GM23338 (cell line): ENCODE data around the gene BCR. TPM values are rescaled to one million over a fixed set of nuclear protein-coding genes. Genes with fewer than 3 reads are reported as not detected.

Source experiments
- ATAC-seq: fragments of 200-7000 bp; cut with Tn5 transposase; 3 replicates; pipeline ENCODE4 v1.9.1; 2020
- DNase-seq: peaks from one replicate; pipeline ENCODE4 v3.0.0-alpha.2; 2015; ENCODE audit warnings: low spot score
- H2AFZ ChIP-seq: fragments of 200-600 bp; sonication (generic); 2 replicates; pipeline ENCODE4 v1.8.0; 2016; ENCODE audit warnings: antibody characterized with exemption, mild to moderate bottlenecking, moderate library complexity
- H3F3A ChIP-seq: fragments of 200-600 bp; sonication (generic); replicated peaks from 2 replicates; pipeline ENCODE4 v1.8.0; 2017; ENCODE audit warnings: antibody characterized with exemption, mixed run types, low read depth
- H3K27ac ChIP-seq: fragments of 200-600 bp; sonication (generic); 2 replicates; pipeline ENCODE4 v1.6.1; 2016; ENCODE audit warnings: low read depth
- H3K27me3 ChIP-seq: fragments of 200-600 bp; sonication (generic); 2 replicates; pipeline ENCODE4 v1.8.0; 2016; ENCODE audit warnings: mild to moderate bottlenecking, mixed run types, moderate library complexity; ENCODE audit not compliant: insufficient read depth
- H3K36me3 ChIP-seq: fragments of 200-600 bp; sonication (generic); 2 replicates; pipeline ENCODE4 v1.8.0; 2016; ENCODE audit warnings: mild to moderate bottlenecking; ENCODE audit not compliant: insufficient read depth
- H3K4me1 ChIP-seq: fragments of 200-600 bp; sonication (generic); 2 replicates; pipeline ENCODE4 v1.8.0; 2016; ENCODE audit warnings: mild to moderate bottlenecking, moderate library complexity; ENCODE audit not compliant: insufficient read depth
- H3K4me2 ChIP-seq: fragments of 200-600 bp; sonication (generic); 2 replicates; pipeline ENCODE4 v1.7.1; 2017; ENCODE audit warnings: mixed run types
- H3K4me3 ChIP-seq: fragments of 200-600 bp; sonication (generic); 2 replicates; pipeline ENCODE4 v1.6.1; 2016; ENCODE audit warnings: mixed run types
- H3K79me2 ChIP-seq: fragments of 200-600 bp; sonication (generic); replicated peaks from 2 replicates; pipeline ENCODE4 v1.8.0; 2017; ENCODE audit warnings: mild to moderate bottlenecking; ENCODE audit not compliant: insufficient read depth
- H3K9me2 ChIP-seq: fragments of 200-600 bp; sonication (generic); 2 replicates; pipeline ENCODE4 v1.8.0; 2017; ENCODE audit not compliant: insufficient read depth
- H4K20me1 ChIP-seq: fragments of 200-600 bp; sonication (generic); replicated peaks from 2 replicates; pipeline ENCODE4 v1.8.0; 2017; ENCODE audit warnings: mild to moderate bottlenecking; ENCODE audit not compliant: insufficient read depth
- H3K27ac Mint-ChIP-seq: 2 replicates; pipeline ENCODE4 v1.8.0; 2020; ENCODE audit warnings: inconsistent platforms, mild to moderate bottlenecking, moderate library complexity, mixed read lengths
- H3K27me3 Mint-ChIP-seq: 3 replicates; pipeline ENCODE4 v1.8.0; 2022; ENCODE audit warnings: low read depth, mild to moderate bottlenecking, moderate library complexity, mixed read lengths, inconsistent platforms; ENCODE audit not compliant: insufficient read depth, poor library complexity
- H3K36me3 Mint-ChIP-seq: 3 replicates; pipeline ENCODE4 v1.8.0; 2021; ENCODE audit warnings: low read depth, mild to moderate bottlenecking, inconsistent platforms, moderate library complexity, mixed read lengths
- H3K4me1 Mint-ChIP-seq: 3 replicates; pipeline ENCODE4 v1.8.0; 2020; ENCODE audit warnings: mild to moderate bottlenecking, inconsistent platforms, mixed read lengths
- H3K4me3 Mint-ChIP-seq: 3 replicates; pipeline ENCODE4 v1.8.0; 2021; ENCODE audit warnings: moderate library complexity, mild to moderate bottlenecking, inconsistent platforms, mixed read lengths
- H3K9me3 Mint-ChIP-seq: 3 replicates; pipeline ENCODE4 v1.8.0; 2020; ENCODE audit warnings: moderate library complexity, mild to moderate bottlenecking, inconsistent platforms, mixed read lengths
- CREB1 ChIP-seq: fragments of 250-450 bp; sonication (Bioruptor Pico); IDR thresholded peaks from 2 replicates; pipeline ENCODE4 v1.5.0; 2020; ENCODE audit warnings: low read depth, mild to moderate bottlenecking, moderate library complexity
- EZH2 ChIP-seq: fragments of 200-600 bp; sonication (generic); IDR thresholded peaks from one replicate; pipeline ENCODE4 v1.8.0; 2017; ENCODE audit warnings: antibody characterized with exemption, mild to moderate bottlenecking, low read depth; ENCODE audit not compliant: unreplicated experiment
- EZH2phosphoT487 ChIP-seq: fragments of 200-600 bp; sonication (generic); IDR thresholded peaks from one replicate; pipeline ENCODE4 v1.8.1; 2018; ENCODE audit warnings: antibody characterized with exemption; ENCODE audit not compliant: unreplicated experiment
- JUNB ChIP-seq: IDR thresholded peaks from one replicate; pipeline ENCODE4 v1.6.1; 2016; ENCODE audit warnings: antibody characterized with exemption; ENCODE audit not compliant: unreplicated experiment
- NANOG ChIP-seq: IDR thresholded peaks from 2 replicates; pipeline ENCODE4 v1.6.1; 2016; ENCODE audit warnings: antibody characterized with exemption, borderline replicate concordance
- POLR2AphosphoS5 ChIP-seq: IDR thresholded peaks from 2 replicates; pipeline ENCODE4 v1.6.1; 2016; ENCODE audit warnings: antibody characterized with exemption, low read depth
- STAT1 ChIP-seq: IDR thresholded peaks from one replicate; pipeline ENCODE4 v1.6.1; 2016; ENCODE audit warnings: antibody characterized with exemption; ENCODE audit not compliant: unreplicated experiment
- ZNF114 ChIP-seq: fragments of 250-450 bp; sonication (Bioruptor Pico); IDR thresholded peaks from 2 replicates; pipeline ENCODE4 v1.5.0; 2020; ENCODE audit warnings: mild to moderate bottlenecking, moderate library complexity
- ZNF331 ChIP-seq: fragments of 250-450 bp; sonication (Bioruptor Pico); IDR thresholded peaks from 2 replicates; pipeline ENCODE4 v1.5.0; 2020; ENCODE audit warnings: low read depth, mild to moderate bottlenecking, moderate library complexity
- polyA plus RNA-seq: library from polyadenylated mRNA; unstranded; fragments of >200 nt; fragmentation: Nextera tagmentation; extraction: Ambion mirVana; gene quantifications from 2 replicates; pipeline ENCODE4 v1.2.1, GENCODE V29; 2016
- total RNA-seq: library from RNA; depleted of rRNA; stranded (reverse); fragments of >200 nt; shearing (Covaris generic); gene quantifications from 2 replicates; pipeline ENCODE4 v1.2.3, GENCODE V29; 2014
- TF ChIP-seq, protein P1 (sequence below): IDR thresholded peaks from one replicate; pipeline ENCODE4 v1.6.1; 2018; ENCODE audit warnings: antibody characterized with exemption; ENCODE audit not compliant: unreplicated experiment
- TF ChIP-seq, protein P2 (sequence below): IDR thresholded peaks from 2 replicates; pipeline ENCODE4 v1.6.1; 2016; ENCODE audit warnings: antibody characterized with exemption
- TF ChIP-seq, protein P3 (sequence below): fragments of 250-450 bp; sonication (Bioruptor Pico); IDR thresholded peaks from 2 replicates; pipeline ENCODE4 v1.5.0; 2020; ENCODE audit warnings: mild to moderate bottlenecking, moderate library complexity
- TF ChIP-seq, protein P4 (sequence below), 2 experiments: fragments of 200-600 bp in 1 of 2; sonication (generic) in 1 of 2; conservative IDR thresholded peaks; 2 replicates each; pipeline versions ENCODE4 v1.5.1 to v1.6.1; 2016 to 2017; ENCODE audit warnings: antibody characterized with exemption in 2 of 2, low read depth in 2 of 2, mild to moderate bottlenecking in 2 of 2, moderate library complexity in 1 of 2

The BCR gene
- total and polyA plus RNA-seq, 2 experiments from 2014 or later = 17.7 to 121 TPM

DNA sequence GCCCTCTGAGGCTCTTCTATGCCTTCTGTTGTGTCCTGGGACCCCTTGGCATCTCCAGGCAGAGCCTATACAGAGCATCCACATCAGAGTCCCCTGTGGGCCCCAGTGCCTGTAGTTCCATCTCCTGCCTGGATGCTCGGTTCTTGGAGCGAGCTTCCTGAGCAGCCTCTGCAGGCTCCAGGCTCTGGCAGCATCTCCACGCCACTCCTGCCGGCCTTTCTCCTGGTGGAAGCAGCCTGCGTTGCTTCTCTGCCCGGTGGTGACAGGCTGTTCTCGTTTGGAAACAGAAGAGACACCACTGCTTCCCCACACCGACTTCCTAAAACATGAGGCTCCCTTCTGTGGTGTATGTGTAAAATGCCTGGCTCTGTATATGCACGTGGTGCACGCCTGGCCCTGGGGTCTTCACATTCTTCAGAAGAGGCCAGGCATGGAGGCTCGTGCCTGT is 52.8 kb downstream of the BCR start:
- DNase-seq (peak; percentile 54), ATAC-seq (peak; percentile 9; the same call in 2 of the 3 replicates)
- H3K4me2 ChIP-seq = peak overlapping the region; percentile 45; the same call in 1 of the 2 replicates
- H3K4me3 ChIP-seq = no peak overlapping the region
- Mint-ChIP-seq H3K9me3 (peaks cover 25% of the 10 kb centered on the region), H3K4me3 (no peak overlapping the region), H3K4me1 (peaks cover 77% of the 10 kb centered on the region), H3K36me3 (peaks cover 39% of the 10 kb centered on the region), H3K27ac (no peak overlapping the region), H3K27me3 (peaks cover 15% of the 10 kb centered on the region)
- TF ChIP-seq, protein P1, sequence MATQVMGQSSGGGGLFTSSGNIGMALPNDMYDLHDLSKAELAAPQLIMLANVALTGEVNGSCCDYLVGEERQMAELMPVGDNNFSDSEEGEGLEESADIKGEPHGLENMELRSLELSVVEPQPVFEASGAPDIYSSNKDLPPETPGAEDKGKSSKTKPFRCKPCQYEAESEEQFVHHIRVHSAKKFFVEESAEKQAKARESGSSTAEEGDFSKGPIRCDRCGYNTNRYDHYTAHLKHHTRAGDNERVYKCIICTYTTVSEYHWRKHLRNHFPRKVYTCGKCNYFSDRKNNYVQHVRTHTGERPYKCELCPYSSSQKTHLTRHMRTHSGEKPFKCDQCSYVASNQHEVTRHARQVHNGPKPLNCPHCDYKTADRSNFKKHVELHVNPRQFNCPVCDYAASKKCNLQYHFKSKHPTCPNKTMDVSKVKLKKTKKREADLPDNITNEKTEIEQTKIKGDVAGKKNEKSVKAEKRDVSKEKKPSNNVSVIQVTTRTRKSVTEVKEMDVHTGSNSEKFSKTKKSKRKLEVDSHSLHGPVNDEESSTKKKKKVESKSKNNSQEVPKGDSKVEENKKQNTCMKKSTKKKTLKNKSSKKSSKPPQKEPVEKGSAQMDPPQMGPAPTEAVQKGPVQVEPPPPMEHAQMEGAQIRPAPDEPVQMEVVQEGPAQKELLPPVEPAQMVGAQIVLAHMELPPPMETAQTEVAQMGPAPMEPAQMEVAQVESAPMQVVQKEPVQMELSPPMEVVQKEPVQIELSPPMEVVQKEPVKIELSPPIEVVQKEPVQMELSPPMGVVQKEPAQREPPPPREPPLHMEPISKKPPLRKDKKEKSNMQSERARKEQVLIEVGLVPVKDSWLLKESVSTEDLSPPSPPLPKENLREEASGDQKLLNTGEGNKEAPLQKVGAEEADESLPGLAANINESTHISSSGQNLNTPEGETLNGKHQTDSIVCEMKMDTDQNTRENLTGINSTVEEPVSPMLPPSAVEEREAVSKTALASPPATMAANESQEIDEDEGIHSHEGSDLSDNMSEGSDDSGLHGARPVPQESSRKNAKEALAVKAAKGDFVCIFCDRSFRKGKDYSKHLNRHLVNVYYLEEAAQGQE = no peak
- TF ChIP-seq, protein P2, sequence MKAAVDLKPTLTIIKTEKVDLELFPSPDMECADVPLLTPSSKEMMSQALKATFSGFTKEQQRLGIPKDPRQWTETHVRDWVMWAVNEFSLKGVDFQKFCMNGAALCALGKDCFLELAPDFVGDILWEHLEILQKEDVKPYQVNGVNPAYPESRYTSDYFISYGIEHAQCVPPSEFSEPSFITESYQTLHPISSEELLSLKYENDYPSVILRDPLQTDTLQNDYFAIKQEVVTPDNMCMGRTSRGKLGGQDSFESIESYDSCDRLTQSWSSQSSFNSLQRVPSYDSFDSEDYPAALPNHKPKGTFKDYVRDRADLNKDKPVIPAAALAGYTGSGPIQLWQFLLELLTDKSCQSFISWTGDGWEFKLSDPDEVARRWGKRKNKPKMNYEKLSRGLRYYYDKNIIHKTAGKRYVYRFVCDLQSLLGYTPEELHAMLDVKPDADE = no peak
- TF ChIP-seq, protein P3, sequence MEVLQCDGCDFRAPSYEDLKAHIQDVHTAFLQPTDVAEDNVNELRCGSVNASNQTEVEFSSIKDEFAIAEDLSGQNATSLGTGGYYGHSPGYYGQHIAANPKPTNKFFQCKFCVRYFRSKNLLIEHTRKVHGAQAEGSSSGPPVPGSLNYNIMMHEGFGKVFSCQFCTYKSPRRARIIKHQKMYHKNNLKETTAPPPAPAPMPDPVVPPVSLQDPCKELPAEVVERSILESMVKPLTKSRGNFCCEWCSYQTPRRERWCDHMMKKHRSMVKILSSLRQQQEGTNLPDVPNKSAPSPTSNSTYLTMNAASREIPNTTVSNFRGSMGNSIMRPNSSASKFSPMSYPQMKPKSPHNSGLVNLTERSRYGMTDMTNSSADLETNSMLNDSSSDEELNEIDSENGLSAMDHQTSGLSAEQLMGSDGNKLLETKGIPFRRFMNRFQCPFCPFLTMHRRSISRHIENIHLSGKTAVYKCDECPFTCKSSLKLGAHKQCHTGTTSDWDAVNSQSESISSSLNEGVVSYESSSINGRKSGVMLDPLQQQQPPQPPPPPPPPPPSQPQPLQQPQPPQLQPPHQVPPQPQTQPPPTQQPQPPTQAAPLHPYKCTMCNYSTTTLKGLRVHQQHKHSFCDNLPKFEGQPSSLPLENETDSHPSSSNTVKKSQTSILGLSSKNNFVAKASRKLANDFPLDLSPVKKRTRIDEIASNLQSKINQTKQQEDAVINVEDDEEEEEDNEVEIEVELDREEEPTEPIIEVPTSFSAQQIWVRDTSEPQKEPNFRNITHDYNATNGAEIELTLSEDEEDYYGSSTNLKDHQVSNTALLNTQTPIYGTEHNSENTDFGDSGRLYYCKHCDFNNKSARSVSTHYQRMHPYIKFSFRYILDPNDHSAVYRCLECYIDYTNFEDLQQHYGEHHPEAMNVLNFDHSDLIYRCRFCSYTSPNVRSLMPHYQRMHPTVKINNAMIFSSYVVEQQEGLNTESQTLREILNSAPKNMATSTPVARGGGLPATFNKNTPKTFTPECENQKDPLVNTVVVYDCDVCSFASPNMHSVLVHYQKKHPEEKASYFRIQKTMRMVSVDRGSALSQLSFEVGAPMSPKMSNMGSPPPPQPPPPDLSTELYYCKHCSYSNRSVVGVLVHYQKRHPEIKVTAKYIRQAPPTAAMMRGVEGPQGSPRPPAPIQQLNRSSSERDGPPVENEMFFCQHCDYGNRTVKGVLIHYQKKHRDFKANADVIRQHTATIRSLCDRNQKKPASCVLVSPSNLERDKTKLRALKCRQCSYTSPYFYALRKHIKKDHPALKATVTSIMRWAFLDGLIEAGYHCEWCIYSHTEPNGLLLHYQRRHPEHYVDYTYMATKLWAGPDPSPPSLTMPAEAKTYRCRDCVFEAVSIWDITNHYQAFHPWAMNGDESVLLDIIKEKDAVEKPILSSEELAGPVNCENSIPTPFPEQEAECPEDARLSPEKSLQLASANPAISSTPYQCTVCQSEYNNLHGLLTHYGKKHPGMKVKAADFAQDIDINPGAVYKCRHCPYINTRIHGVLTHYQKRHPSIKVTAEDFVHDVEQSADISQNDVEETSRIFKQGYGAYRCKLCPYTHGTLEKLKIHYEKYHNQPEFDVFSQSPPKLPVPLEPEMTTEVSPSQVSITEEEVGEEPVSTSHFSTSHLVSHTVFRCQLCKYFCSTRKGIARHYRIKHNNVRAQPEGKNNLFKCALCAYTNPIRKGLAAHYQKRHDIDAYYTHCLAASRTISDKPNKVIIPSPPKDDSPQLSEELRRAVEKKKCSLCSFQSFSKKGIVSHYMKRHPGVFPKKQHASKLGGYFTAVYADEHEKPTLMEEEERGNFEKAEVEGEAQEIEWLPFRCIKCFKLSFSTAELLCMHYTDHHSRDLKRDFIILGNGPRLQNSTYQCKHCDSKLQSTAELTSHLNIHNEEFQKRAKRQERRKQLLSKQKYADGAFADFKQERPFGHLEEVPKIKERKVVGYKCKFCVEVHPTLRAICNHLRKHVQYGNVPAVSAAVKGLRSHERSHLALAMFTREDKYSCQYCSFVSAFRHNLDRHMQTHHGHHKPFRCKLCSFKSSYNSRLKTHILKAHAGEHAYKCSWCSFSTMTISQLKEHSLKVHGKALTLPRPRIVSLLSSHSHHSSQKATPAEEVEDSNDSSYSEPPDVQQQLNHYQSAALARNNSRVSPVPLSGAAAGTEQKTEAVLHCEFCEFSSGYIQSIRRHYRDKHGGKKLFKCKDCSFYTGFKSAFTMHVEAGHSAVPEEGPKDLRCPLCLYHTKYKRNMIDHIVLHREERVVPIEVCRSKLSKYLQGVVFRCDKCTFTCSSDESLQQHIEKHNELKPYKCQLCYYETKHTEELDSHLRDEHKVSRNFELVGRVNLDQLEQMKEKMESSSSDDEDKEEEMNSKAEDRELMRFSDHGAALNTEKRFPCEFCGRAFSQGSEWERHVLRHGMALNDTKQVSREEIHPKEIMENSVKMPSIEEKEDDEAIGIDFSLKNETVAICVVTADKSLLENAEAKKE (CRISPR knock-in tag) = no peak
- no peak for TF ChIP-seq ZNF114 (CRISPR knock-in tag)
- no peak for TF ChIP-seq NANOG
- TF ChIP-seq, protein P4, sequence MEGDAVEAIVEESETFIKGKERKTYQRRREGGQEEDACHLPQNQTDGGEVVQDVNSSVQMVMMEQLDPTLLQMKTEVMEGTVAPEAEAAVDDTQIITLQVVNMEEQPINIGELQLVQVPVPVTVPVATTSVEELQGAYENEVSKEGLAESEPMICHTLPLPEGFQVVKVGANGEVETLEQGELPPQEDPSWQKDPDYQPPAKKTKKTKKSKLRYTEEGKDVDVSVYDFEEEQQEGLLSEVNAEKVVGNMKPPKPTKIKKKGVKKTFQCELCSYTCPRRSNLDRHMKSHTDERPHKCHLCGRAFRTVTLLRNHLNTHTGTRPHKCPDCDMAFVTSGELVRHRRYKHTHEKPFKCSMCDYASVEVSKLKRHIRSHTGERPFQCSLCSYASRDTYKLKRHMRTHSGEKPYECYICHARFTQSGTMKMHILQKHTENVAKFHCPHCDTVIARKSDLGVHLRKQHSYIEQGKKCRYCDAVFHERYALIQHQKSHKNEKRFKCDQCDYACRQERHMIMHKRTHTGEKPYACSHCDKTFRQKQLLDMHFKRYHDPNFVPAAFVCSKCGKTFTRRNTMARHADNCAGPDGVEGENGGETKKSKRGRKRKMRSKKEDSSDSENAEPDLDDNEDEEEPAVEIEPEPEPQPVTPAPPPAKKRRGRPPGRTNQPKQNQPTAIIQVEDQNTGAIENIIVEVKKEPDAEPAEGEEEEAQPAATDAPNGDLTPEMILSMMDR (conservative IDR thresholded peaks at IDR 0.05; ENCODE audit: low read depth in 2 of 2) = no peak
- TF ChIP-seq POLR2AphosphoS5 = no peak
- no peak for TF ChIP-seq CREB1 (CRISPR knock-in tag)
- TF ChIP-seq JUNB = no peak
- TF ChIP-seq ZNF331 (CRISPR knock-in tag) = no peak
- TF ChIP-seq STAT1 = no peak
- no peak for TF ChIP-seq EZH2
- no peak for TF ChIP-seq EZH2phosphoT487
- peaks cover 15% of the 10 kb centered on the region; the same call in 1 of the 2 replicates for H3F3A ChIP-seq
- peaks cover 3% of the 10 kb centered on the region; the same call in 1 of the 2 replicates for H3K36me3 ChIP-seq
- H3K4me1 ChIP-seq = peaks cover 63% of the 10 kb centered on the region
- no peak overlapping the region for H3K27ac ChIP-seq
- H3K27me3 ChIP-seq = no peaks in the 10 kb centered on the region
- H3K79me2 ChIP-seq = peaks cover 100% of the 10 kb centered on the region
- H4K20me1 ChIP-seq = peaks cover 19% of the 10 kb centered on the region
- no peak overlapping the region for H2AFZ ChIP-seq
- no peaks in the 10 kb centered on the region for H3K9me2 ChIP-seq
